Mammary microvascular endothelial cell (primary cell): ENCODE data around the gene ZNF777. TPM values are rescaled to one million over a fixed set of nuclear protein-coding genes. Genes with fewer than 3 reads are reported as not detected.

Experiments used
- total RNA-seq: library from RNA; depleted of rRNA; stranded (reverse); fragments of >200 nt; gene quantifications from 2 replicates; pipeline ENCODE4 v1.2.3, GENCODE V29; 2015

ZNF777 gene
- total RNA-seq: 7.5 and 8.1 TPM in 2 replicates

DNA sequence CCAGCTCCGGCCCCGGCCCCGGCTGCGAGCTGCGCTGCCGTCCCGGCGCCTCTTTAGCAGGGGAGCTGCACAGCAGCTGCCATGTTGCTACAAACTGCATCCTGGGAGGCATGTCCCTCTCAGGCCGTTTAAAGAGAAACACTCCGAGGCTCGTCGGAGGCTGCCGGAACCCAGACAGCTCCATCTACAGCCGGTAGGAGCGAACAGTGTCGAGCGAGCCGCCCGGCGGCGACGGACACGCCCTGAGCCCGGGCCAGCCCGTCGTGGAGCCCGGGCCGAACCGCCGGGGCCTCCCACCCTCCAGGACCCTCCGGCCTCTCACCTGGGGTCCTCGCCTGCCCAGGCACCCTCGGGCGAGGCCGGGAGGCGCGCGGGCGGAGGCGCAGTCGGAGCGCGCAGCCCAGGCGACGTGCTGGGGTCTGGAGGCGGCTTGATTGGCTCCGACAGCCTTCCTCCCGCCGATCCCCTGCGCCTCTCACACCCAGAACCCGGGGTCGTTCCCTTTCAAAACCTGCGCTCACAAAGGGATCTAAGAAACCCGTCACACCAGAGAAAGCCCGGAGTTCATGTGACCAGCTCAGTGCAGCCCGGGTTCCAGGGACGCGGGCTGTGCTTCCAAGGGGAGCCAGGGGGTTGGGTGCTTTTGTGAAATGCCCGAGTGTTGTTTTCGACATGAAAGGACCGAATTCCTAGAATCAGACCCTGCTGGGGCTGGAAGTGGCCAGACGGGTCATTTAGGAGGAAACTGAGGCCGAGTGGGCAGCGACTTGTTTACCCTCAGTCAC, at the start of gene ZNF777:
Gene ZNF777 (minus strand): TSS at position 570 of the 785 bp plus-strand sequence. CDS start 5,040 bp downstream, outside the sequence.

GRCh38 chr7:149497467-149498261, 36.8 kb upstream of the ZNF777 start, which contains the start of gene ZNF746:
TSS of gene ZNF746 (minus strand) at chr7:149497809. CDS start at chr7:149497536, 273 bp downstream.

Other genes with a start within 250 kb of the ZNF777 start
- gene ZNF212, start 221.4 kb downstream of the ZNF777 start, total RNA-seq: 3.9 and 4.1 TPM in 2 replicates
- 5.1 and 6.2 TPM in 2 replicates for gene ZNF783, start 198.9 kb downstream of the ZNF777 start, total RNA-seq
- gene ZNF746, start 36.7 kb upstream of the ZNF777 start, total RNA-seq: 15.0 and 15.2 TPM in 2 replicates